B cell (primary cell): ENCODE measurements around the gene PDLIM7. TPM values are rescaled to one million over a fixed set of nuclear protein-coding genes. Genes with fewer than 3 reads are reported as not detected.

ENCODE experiments used
- ATAC-seq: fragments of 200-7000 bp; cut with Tn5 transposase; one replicate; pipeline ENCODE4 v1.10.0; 2021; ENCODE audit warnings: low read depth, mild to moderate bottlenecking, moderate number of reproducible peaks, moderate library complexity
- CTCF ChIA-PET: fragments of 350-600 bp; sonication (Branson Sonifier 250); formaldehyde crosslinking; loops from one replicate; lab custom pipeline; 2021; ENCODE audit warnings: antibody characterized with exemption, inconsistent platforms; lab: Charles Lee
- POLR2A ChIA-PET: fragments of 350-600 bp; sonication (Branson Sonifier 250); formaldehyde crosslinking; loops from one replicate; lab custom pipeline; 2021; ENCODE audit warnings: antibody characterized with exemption; lab: Charles Lee
- DNase-seq: peaks from one replicate; pipeline ENCODE4 v3.0.0; 2013
- H2AFZ ChIP-seq: 2 replicates; pipeline ENCODE4 v1.6.1; 2012; ENCODE audit warnings: mild to moderate bottlenecking, low read depth, low read length; ENCODE audit not compliant: insufficient read depth, poor library complexity, severe bottlenecking
- H3K27ac ChIP-seq, 2 donors: 1 replicate in 1 of 2; 2 replicates in 1 of 2; pipeline ENCODE4 v1.5.1; 2012 to 2013; ENCODE audit warnings: low read length in 2 of 2, mild to moderate bottlenecking in 2 of 2, moderate library complexity in 1 of 2
- H3K27me3 ChIP-seq, 4 experiments: fragments of 200-600 bp in 1 of 4; sonication (generic) in 1 of 4; replicated peaks in 1 of 4; 1 replicate in 2 of 4; 2 replicates in 2 of 4; pipeline versions ENCODE4 v1.6.1 to v1.7.0; 2013 to 2016; ENCODE audit warnings: low read length in 3 of 4, mild to moderate bottlenecking in 2 of 4, mixed read lengths in 1 of 4, moderate library complexity in 1 of 4; ENCODE audit not compliant: insufficient read depth in 4 of 4, control insufficient read depth in 3 of 4; ENCODE audit errors: control extremely low read depth in 1 of 4
- H3K36me3 ChIP-seq, 2 experiments: replicated peaks in 1 of 2; 1 replicate in 1 of 2; 2 replicates in 1 of 2; pipeline versions ENCODE4 v1.6.1 to v1.7.1; 2013; ENCODE audit warnings: low read length in 1 of 2; ENCODE audit not compliant: insufficient read depth in 2 of 2, control insufficient read depth in 1 of 2; ENCODE audit errors: control extremely low read depth in 1 of 2, extremely low read depth in 1 of 2
- H3K4me1 ChIP-seq, 2 donors: fragments of 200-600 bp in 1 of 2; sonication (generic) in 1 of 2; 1 replicate in 1 of 2; 2 replicates in 1 of 2; pipeline versions ENCODE4 v1.5.1 to v1.6.1; 2013 to 2017; ENCODE audit warnings: low read length in 2 of 2; ENCODE audit not compliant: control insufficient read depth in 2 of 2, insufficient read depth in 2 of 2
- H3K4me2 ChIP-seq: replicated peaks from 2 replicates; pipeline ENCODE3; 2012; ENCODE audit warnings: mild to moderate bottlenecking, low read depth, low read length; ENCODE audit not compliant: poor library complexity, severe bottlenecking
- H3K4me3 ChIP-seq, 5 experiments: fragments of 200-600 bp in 1 of 5; sonication (generic) in 1 of 5; 1 replicate in 3 of 5; 2 replicates in 2 of 5; pipeline versions ENCODE4 v1.5.1 to v1.7.0; 2011 to 2016; ENCODE audit warnings: low read length in 4 of 5, mild to moderate bottlenecking in 4 of 5, low read depth in 2 of 5, control low read depth in 1 of 5, moderate library complexity in 1 of 5; ENCODE audit not compliant: insufficient read depth in 1 of 5; ENCODE audit errors: control extremely low read depth in 1 of 5, extremely low read depth in 1 of 5
- H3K79me2 ChIP-seq: fragments of 200-600 bp; sonication (generic); one replicate; pipeline ENCODE4 v1.6.0; 2016; ENCODE audit warnings: low read length; ENCODE audit not compliant: control insufficient read depth, insufficient read depth
- H3K9ac ChIP-seq: fragments of 200-600 bp; sonication (generic); 2 replicates; pipeline ENCODE4 v1.6.1; 2017; ENCODE audit warnings: mild to moderate bottlenecking, low read length, moderate library complexity
- H3K9me3 ChIP-seq, 3 donors: one replicate each; pipeline versions ENCODE4 v1.6.1 to v1.7.1; 2013; ENCODE audit warnings: low read length in 2 of 3; ENCODE audit not compliant: control insufficient read depth in 2 of 3, insufficient read depth in 1 of 3; ENCODE audit errors: control extremely low read depth in 1 of 3
- H4K20me1 ChIP-seq: 2 replicates; pipeline ENCODE4 v1.6.0; 2012; ENCODE audit warnings: mild to moderate bottlenecking, low read length; ENCODE audit not compliant: insufficient read depth, control insufficient read depth, poor library complexity, severe bottlenecking
- H3K27ac Mint-ChIP-seq: one replicate; pipeline ENCODE4 v1.8.0; 2021; ENCODE audit warnings: mixed read lengths
- H3K27me3 Mint-ChIP-seq: one replicate; pipeline ENCODE4 v1.8.0; 2021; ENCODE audit warnings: mixed read lengths
- H3K4me1 Mint-ChIP-seq: one replicate; pipeline ENCODE4 v1.8.0; 2021; ENCODE audit warnings: mixed read lengths
- H3K4me3 Mint-ChIP-seq: one replicate; pipeline ENCODE4 v1.8.0; 2021; ENCODE audit warnings: mixed read lengths
- H3K9me3 Mint-ChIP-seq: one replicate; pipeline ENCODE4 v1.8.0; 2022; ENCODE audit warnings: mixed read lengths; ENCODE audit not compliant: insufficient read depth
- EZH2 ChIP-seq: IDR thresholded peaks from 2 replicates; pipeline ENCODE4 v1.6.1; 2012; ENCODE audit warnings: borderline replicate concordance, low read depth, mild to moderate bottlenecking, moderate library complexity, low read length; ENCODE audit not compliant: insufficient read depth, poor library complexity, severe bottlenecking
- WGBS: methylation state at CpG from one replicate; pipeline ENCODE4 v1.1.5; 2013; ENCODE audit warnings: missing lambda C conversion rate; ENCODE audit not compliant: insufficient coverage; 5-methylcytosine and 5-hydroxymethylcytosine counted together
- intact Hi-C: fragments of 100-400 bp; cut with micrococcal nuclease; formaldehyde crosslinking; loops from one replicate; pipeline ENCODE4 v1.10.0; 2022
- polyA plus RNA-seq: library from polyadenylated mRNA; depleted of rRNA; stranded (reverse); fragments of >200 nt; gene quantifications from 2 replicates; pipeline ENCODE4 v1.2.3, GENCODE V29; 2012
- total RNA-seq, 2 donors: library from RNA; stranded (reverse); fragments of 120-200 nt in 1 of 2; gene quantifications; 1 replicate in 1 of 2; 2 replicates in 1 of 2; pipeline versions ENCODE4 v1.2.3 to v1.2.4, GENCODE V29; 2013 to 2022
- TF ChIP-seq, protein P1 (sequence below): fragments of 200-600 bp; IDR thresholded peaks from one replicate; pipeline ENCODE4 v1.8.0; 2022; ENCODE audit warnings: antibody characterized with exemption, mild to moderate bottlenecking

PDLIM7 gene
- total and polyA plus RNA-seq, 2 donors (not counting 1 experiment from before 2014, with no cell fraction given): 23.9 to 25.8 TPM

DNA sequence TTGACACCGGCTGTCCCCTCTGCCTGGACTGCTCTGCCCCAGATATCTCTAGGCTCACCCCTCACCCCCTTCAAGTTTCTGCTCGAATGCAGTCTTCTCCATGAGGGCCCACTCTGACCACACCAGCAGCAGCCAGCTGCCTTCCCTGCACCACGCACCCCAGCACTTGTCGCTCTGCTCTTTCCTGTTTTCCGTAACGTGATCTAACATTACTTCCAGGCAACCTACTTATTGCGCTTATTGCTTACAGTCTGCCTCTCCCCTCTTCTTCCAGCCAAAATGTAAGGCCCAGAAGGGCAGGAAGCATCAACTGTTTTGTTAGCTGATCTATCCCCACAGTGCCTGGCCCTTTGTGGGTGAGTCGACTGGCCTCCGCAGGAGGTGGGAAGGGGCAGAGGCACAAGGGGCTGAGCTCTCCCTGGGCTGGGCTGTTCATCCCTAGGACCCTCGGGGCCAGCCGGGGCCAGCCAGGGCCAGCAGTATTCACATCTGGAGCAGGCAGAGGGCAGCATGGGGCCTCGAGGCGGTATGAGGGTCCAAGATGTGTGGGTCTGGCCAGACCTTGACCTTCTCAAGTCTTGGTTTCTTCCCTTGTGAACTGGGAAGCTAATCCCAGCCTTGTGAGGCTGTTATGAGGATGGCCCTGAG lies 12.4 kb downstream of the PDLIM7 start:
- 80% methylated on average over 13 of the region's 13 CpGs for WGBS
- Histone ChIP-seq H3K9ac (no peak overlapping the region), H3K36me3 (peaks cover 0 to 8% of the 10 kb centered on the region in 2 experiments), H3K27ac (no peak overlapping the region), H3K4me2 (no peak overlapping the region), H2AFZ (no peak overlapping the region), H3K4me3 (no peak overlapping the region), H3K79me2 (no peaks in the 10 kb centered on the region), H3K27me3 (no peaks in the 10 kb centered on the region), H3K9me3 (no peaks in the 10 kb centered on the region), H4K20me1 (no peaks in the 10 kb centered on the region), H3K4me1 (peaks cover 0 to under 1% of the 10 kb centered on the region in 2 donors)
- Mint-ChIP-seq H3K9me3 (no peaks in the 10 kb centered on the region), H3K27ac (no peak overlapping the region), H3K27me3 (no peaks in the 10 kb centered on the region), H3K4me3 (no peak overlapping the region), H3K4me1 (peaks cover 1% of the 10 kb centered on the region)
- ChIA-PET POLR2A (no interaction called here), CTCF (interaction anchor here (0.7 kb wide), 1 partner anchor 1133 kb away, joined by 3 read pairs; no protein-coding TSS in a partner anchor)
- TF ChIP-seq, protein P1, sequence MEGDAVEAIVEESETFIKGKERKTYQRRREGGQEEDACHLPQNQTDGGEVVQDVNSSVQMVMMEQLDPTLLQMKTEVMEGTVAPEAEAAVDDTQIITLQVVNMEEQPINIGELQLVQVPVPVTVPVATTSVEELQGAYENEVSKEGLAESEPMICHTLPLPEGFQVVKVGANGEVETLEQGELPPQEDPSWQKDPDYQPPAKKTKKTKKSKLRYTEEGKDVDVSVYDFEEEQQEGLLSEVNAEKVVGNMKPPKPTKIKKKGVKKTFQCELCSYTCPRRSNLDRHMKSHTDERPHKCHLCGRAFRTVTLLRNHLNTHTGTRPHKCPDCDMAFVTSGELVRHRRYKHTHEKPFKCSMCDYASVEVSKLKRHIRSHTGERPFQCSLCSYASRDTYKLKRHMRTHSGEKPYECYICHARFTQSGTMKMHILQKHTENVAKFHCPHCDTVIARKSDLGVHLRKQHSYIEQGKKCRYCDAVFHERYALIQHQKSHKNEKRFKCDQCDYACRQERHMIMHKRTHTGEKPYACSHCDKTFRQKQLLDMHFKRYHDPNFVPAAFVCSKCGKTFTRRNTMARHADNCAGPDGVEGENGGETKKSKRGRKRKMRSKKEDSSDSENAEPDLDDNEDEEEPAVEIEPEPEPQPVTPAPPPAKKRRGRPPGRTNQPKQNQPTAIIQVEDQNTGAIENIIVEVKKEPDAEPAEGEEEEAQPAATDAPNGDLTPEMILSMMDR: no peak
- TF ChIP-seq EZH2: no peak
- intact Hi-C loops: no loop called here
- no peak for ATAC-seq
- DNase-seq: no peak

GRCh38 chr5:177483994-177484901 lies 13.2 kb downstream of the PDLIM7 start:
- TF ChIP-seq, protein P1: no peak
- no peak for TF ChIP-seq EZH2
- no peak overlapping the region for H3K4me3 Mint-ChIP-seq
- 99% methylated on average over 21 of the region's 22 CpGs for WGBS
- Histone ChIP-seq H3K36me3 (peaks cover 0 to 8% of the 10 kb centered on the region in 2 experiments), H3K9ac (no peak overlapping the region), H3K4me3 (no peak overlapping the region), H3K27me3 (no peaks in the 10 kb centered on the region), H3K4me2 (no peak overlapping the region), H3K79me2 (no peaks in the 10 kb centered on the region), H3K27ac (no peak overlapping the region), H2AFZ (no peak overlapping the region), H3K4me1 (peaks cover 8% of the 10 kb centered on the region in 2 donors), H3K9me3 (no peaks in the 10 kb centered on the region), H4K20me1 (no peaks in the 10 kb centered on the region)
- intact Hi-C loops: no loop called here
- POLR2A ChIA-PET: interaction anchor here (0.5 kb wide), 1 partner anchor 10 kb away, joined by 5 read pairs; no protein-coding TSS in a partner anchor
- CTCF ChIA-PET: no interaction called here
- no peaks in the 10 kb centered on the region for H3K27me3 Mint-ChIP-seq
- no peak for DNase-seq
- peaks cover 9% of the 10 kb centered on the region for H3K4me1 Mint-ChIP-seq
- no peaks in the 10 kb centered on the region for H3K9me3 Mint-ChIP-seq
- H3K27ac Mint-ChIP-seq: no peak overlapping the region
- ATAC-seq: no peak
